ENCODE data around the gene CACNA2D3. TPM values are rescaled to one million over a fixed set of nuclear protein-coding genes. Genes with fewer than 3 reads are reported as not detected.

CACNA2D3 gene
- total and polyA plus RNA-seq, 12 donors: 0.26 to 13.7 (median 2.8) TPM; not detected in 1

- Histone ChIP-seq H3K27me3 (no peaks in the 10 kb centered on the region), H3K9me3 (replicated peaks in 1 of 3) (no peaks in the 10 kb centered on the region), H3K4me3 (no peak overlapping the region), H3K27ac (no peak overlapping the region), H3K4me1 (replicated peaks in 1 of 2) (no peaks in the 10 kb centered on the region), H3K36me3 (replicated peaks in 1 of 2) (no peaks in the 10 kb centered on the region)
- TF ChIP-seq POLR2A (IDR thresholded peaks at IDR 0.05): no peak
- TF ChIP-seq CTCF (IDR thresholded peaks at IDR 0.05): no peak
- no peak for DNase-seq
- intact Hi-C loops (cut with DNase I): no loop called here
- WGBS, 4 donors: 66 to 80% (median 73%) methylated on average over 5 of the region's 5 CpGs
Measured at GRCh38 chr3:54538346-54538745, 416.0 kb downstream of the CACNA2D3 start.

DNA sequence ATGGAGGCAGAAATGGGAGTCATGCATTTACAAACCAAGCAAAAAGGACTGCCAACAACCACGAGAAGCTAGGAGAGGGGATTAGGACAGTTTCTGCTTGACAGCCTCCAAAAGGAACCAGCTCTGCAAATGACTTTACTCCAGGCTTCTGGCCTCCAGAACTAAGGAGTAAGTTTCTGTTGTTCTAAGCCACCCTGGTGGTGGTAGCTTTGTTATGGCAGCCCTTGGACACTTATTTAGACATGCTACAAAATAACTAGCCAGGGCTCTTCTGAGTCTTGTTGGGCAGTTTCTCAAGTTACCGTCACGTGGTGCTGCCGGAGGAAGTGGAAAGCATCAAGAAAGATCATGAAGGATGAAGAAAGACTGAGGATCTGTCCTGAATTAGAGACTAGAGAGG lies 419.0 kb downstream of the CACNA2D3 start:
- WGBS, 4 donors: 89 to 93% (median 91%) methylated on average over 4 of the region's 4 CpGs
- intact Hi-C loops (cut with DNase I): no loop called here
- no peak for DNase-seq

GRCh38 chr3:54543446-54543845 lies 421.1 kb downstream of the CACNA2D3 start:
- Histone ChIP-seq H3K4me3 (no peak overlapping the region), H3K9me3 (replicated peaks in 1 of 3) (no peaks in the 10 kb centered on the region), H3K27me3 (no peaks in the 10 kb centered on the region), H3K36me3 (replicated peaks in 1 of 2) (no peaks in the 10 kb centered on the region), H3K27ac (no peak overlapping the region), H3K4me1 (replicated peaks in 1 of 2) (no peaks in the 10 kb centered on the region)
- WGBS, 4 donors: 22 to 38% (median 30%) methylated on average over 3 of the region's 3 CpGs
- TF ChIP-seq POLR2A (IDR thresholded peaks at IDR 0.05) (no peak), CTCF (IDR thresholded peaks at IDR 0.05) (no peak)
- intact Hi-C loops (cut with DNase I): no loop called here
- no peak for DNase-seq

More for the DNA sequence above, 419.0 kb downstream of the CACNA2D3 start:
- TF ChIP-seq POLR2A (IDR thresholded peaks at IDR 0.05) (no peak), CTCF (IDR thresholded peaks at IDR 0.05) (no peak)
- no peaks in the 10 kb centered on the region for H3K36me3 ChIP-seq (replicated peaks in 1 of 2)
- no peak overlapping the region for H3K4me3 ChIP-seq
- no peaks in the 10 kb centered on the region for H3K9me3 ChIP-seq (replicated peaks in 1 of 3)
- no peak overlapping the region for H3K27ac ChIP-seq
- H3K4me1 ChIP-seq (replicated peaks in 1 of 2): no peaks in the 10 kb centered on the region
- no peaks in the 10 kb centered on the region for H3K27me3 ChIP-seq

DNA sequence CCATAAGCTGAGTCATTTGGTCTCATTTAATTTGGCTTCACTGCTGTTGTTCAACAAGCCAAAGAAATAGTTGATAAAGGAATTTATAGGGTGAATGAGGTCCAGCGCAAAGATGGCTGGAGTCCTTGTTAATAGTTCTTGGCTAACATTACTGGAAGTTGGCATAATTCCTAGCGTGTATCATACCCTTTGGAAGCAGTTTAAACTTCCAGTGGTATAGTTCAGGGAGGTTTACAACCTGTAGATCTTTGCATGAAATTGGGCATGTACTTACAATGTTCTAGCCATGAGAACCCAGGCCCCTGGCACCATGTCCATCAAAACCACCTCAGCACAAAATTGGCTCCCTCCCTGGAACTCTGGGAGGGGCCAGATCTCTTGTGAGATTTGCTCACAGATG lies 424.7 kb downstream of the CACNA2D3 start:
- Histone ChIP-seq H3K9me3 (replicated peaks in 1 of 3) (no peaks in the 10 kb centered on the region), H3K27ac (no peak overlapping the region), H3K4me3 (no peak overlapping the region), H3K4me1 (replicated peaks in 1 of 2) (no peaks in the 10 kb centered on the region), H3K27me3 (no peaks in the 10 kb centered on the region), H3K36me3 (replicated peaks in 1 of 2) (no peaks in the 10 kb centered on the region)
- TF ChIP-seq POLR2A (IDR thresholded peaks at IDR 0.05) (no peak), CTCF (IDR thresholded peaks at IDR 0.05) (no peak)
- DNase-seq: no peak
- intact Hi-C loops (cut with DNase I): no loop called here
- WGBS, 4 donors: 93 to 96% (median 95%) methylated on average over 2 of the region's 2 CpGs
